GM12891 (cell line): Measurements from ENCODE around the gene MAP2K2.
A peak's percentile ranks its signal among the peaks of the same experiment; 100 is the strongest.

Source experiments
- DNase-seq: peaks from one replicate; pipeline ENCODE4 v3.0.0; 2011; ENCODE audit warnings: low spot score; ENCODE audit not compliant: insufficient read length
- FAIRE-seq: peaks from 2 replicates; lab custom pipeline; 2011; peaks lifted over from hg19 to GRCh38; lab: Jason Lieb, UNC
- PAX5 ChIP-seq: IDR thresholded peaks from 2 replicates; pipeline ENCODE4 v1.6.1; 2011; ENCODE audit warnings: low read length, moderate library complexity, mild to moderate bottlenecking; ENCODE audit not compliant: insufficient read depth, severe bottlenecking
- POLR2A ChIP-seq: IDR thresholded peaks from 2 replicates; pipeline ENCODE4 v1.6.1; 2011; ENCODE audit warnings: low read depth, low read length, control low read depth
- POLR2AphosphoS5 ChIP-seq: IDR thresholded peaks from 2 replicates; pipeline ENCODE4 v1.6.1; 2011; ENCODE audit warnings: low read depth, low read length, control low read depth
- POU2F2 ChIP-seq: IDR thresholded peaks from 2 replicates; pipeline ENCODE4 v1.6.1; 2011; ENCODE audit warnings: low read depth, mild to moderate bottlenecking, control low read depth, low read length, moderate library complexity
- SPI1 ChIP-seq: IDR thresholded peaks from 2 replicates; pipeline ENCODE4 v1.6.1; 2011; ENCODE audit warnings: low read depth, low read length, control low read depth
- TAF1 ChIP-seq: IDR thresholded peaks from 2 replicates; pipeline ENCODE4 v1.6.1; 2011; ENCODE audit warnings: low read depth, low read length, control low read depth

Gene MAP2K2

GRCh38 chr19:4068047-4068966, 55.6 kb downstream of the MAP2K2 start:
- no peak for TF ChIP-seq POU2F2
- no peak for TF ChIP-seq POLR2AphosphoS5
- no peak for TF ChIP-seq TAF1
- peak; percentile 58 for TF ChIP-seq SPI1
- no peak for TF ChIP-seq PAX5
- no peak for DNase-seq
- FAIRE-seq, result peak; percentile 16

DNA sequence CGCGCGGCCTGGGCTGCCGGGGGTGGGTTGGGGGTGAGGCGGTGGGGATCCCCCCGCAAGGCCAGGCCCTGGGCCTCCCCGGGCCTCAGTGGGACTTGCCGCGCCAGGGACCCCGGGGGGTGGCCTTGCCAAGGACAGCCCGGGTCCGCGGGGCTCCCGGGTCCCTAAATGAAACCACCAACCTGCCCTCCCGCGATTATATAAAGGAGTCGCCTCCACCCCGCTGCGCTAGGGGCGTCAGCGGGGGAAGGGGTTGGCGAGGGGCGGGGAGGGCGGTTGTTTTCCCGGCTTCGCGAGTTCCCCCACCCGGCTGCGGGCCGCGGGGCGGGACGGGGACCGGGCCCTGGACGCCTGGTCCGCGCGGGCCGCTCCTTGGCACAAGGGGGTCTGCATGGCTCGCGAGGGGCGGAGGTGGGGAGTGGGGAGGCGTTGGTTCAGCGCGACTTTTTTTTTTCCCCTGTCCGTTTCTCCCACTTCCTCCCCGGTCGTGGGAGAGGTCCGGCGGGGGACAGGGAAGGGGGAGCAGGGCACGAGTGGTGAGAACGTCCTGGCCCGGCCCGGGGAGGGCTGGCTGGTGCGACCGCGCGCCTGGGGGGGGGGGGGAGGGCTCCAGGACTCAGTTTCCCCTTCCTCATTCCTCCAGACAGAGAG, 56.4 kb downstream of the MAP2K2 start:
- FAIRE-seq, result no peak
- TF ChIP-seq POLR2AphosphoS5 (no peak), SPI1 (peak; percentile 52)
- DNase-seq, result no peak

- DNase-seq (no peak), FAIRE-seq (peak; percentile 91)
- TF ChIP-seq POLR2AphosphoS5, result no peak
- TF ChIP-seq SPI1, result no peak
- TF ChIP-seq TAF1, result 0 out of 2 replicates have a peak, but pooled peaks have one; percentile 25
- no peak for TF ChIP-seq POU2F2
- TF ChIP-seq PAX5, result no peak
- 0 out of 2 replicates have a peak, but pooled peaks have one; percentile 27 for TF ChIP-seq POLR2A
These were observed 57.1 kb downstream of the MAP2K2 start, which contains the start of gene ZBTB7A for GRCh38 chr19:4066682-4067395. Gene ZBTB7A, minus strand, starts transcription at chr19:4066899. Its CDS starts 11,667 bp downstream, at chr19:4055232.

DNA sequence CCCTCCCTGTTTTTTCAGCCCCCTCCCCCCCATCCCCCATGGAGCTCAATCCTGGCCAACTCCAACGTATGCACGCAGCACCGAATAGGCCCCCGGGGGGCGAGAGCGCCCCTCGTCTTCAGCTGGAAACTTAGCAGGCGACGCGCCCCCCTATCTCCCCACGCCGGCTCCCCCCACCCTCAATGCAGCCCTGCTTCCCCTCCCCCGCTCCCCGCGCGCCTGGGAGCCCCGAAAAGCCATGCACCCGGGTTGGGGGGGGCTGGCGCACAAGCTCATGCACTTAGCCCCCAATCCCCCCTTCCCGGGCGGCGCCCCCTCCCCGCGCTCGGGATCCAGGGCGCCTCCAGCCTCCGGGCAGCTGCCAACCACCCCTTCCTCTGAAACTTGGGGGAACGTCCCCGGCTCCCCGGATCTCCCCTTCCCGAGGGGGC, 57.7 kb downstream of the MAP2K2 start:
- DNase-seq (no peak), FAIRE-seq (no peak)

GRCh38 chr19:4065430-4066175, 58.3 kb downstream of the MAP2K2 start:
- DNase-seq, result peak; percentile 99
- peak; percentile 97 for FAIRE-seq
- TF ChIP-seq PAX5 (no peak), TAF1 (no peak), POLR2A (no peak), SPI1 (no peak), POLR2AphosphoS5 (no peak), POU2F2 (peak; percentile 66; the same call in 1 of the 2 replicates)

More for the DNA sequence above, 57.7 kb downstream of the MAP2K2 start:
- TF ChIP-seq PAX5 (no peak), POLR2A (no peak), POU2F2 (no peak), TAF1 (no peak), POLR2AphosphoS5 (no peak), SPI1 (no peak)

GRCh38 chr19:4064496-4065260, 59.2 kb downstream of the MAP2K2 start:
- TF ChIP-seq TAF1, result no peak
- TF ChIP-seq SPI1, result no peak
- TF ChIP-seq POU2F2, result no peak
- TF ChIP-seq POLR2AphosphoS5, result no peak
- TF ChIP-seq PAX5, result no peak
- FAIRE-seq, result peak; percentile 59
- no peak for DNase-seq

- TF ChIP-seq PAX5, result no peak
- TF ChIP-seq POLR2A, result no peak
- TF ChIP-seq POLR2AphosphoS5, result no peak
- TF ChIP-seq POU2F2, result no peak
- TF ChIP-seq SPI1, result no peak
- TF ChIP-seq TAF1, result no peak
- FAIRE-seq (no peak), DNase-seq (no peak)
These were observed 59.8 kb downstream of the MAP2K2 start for GRCh38 chr19:4064149-4064495.
